ENCODE results near the gene NLK.

GRCh38 chr17:27997522-27997921 lies 45.0 kb upstream of the NLK start:
- no peak for TF ChIP-seq CTCF (conservative IDR thresholded peaks at IDR 0.05; ENCODE audit: low read length)
- no peak for TF ChIP-seq EZH2phosphoT487 (IDR thresholded peaks at IDR 0.05; ENCODE audit: borderline replicate concordance, low read depth, low read length)

Measured in OCI-LY7 (cell line).